ENCODE data around the gene LARGE1. TPM values are rescaled to one million over a fixed set of nuclear protein-coding genes. Genes with fewer than 3 reads are reported as not detected.

Gene LARGE1
- total and polyA plus RNA-seq, 9 of the 15 experiments (the other 6 are each of a cell fraction or from before 2014, with no cell fraction given) = 0.01 to 0.66 (median 0.14) TPM; not detected in 2

DNA sequence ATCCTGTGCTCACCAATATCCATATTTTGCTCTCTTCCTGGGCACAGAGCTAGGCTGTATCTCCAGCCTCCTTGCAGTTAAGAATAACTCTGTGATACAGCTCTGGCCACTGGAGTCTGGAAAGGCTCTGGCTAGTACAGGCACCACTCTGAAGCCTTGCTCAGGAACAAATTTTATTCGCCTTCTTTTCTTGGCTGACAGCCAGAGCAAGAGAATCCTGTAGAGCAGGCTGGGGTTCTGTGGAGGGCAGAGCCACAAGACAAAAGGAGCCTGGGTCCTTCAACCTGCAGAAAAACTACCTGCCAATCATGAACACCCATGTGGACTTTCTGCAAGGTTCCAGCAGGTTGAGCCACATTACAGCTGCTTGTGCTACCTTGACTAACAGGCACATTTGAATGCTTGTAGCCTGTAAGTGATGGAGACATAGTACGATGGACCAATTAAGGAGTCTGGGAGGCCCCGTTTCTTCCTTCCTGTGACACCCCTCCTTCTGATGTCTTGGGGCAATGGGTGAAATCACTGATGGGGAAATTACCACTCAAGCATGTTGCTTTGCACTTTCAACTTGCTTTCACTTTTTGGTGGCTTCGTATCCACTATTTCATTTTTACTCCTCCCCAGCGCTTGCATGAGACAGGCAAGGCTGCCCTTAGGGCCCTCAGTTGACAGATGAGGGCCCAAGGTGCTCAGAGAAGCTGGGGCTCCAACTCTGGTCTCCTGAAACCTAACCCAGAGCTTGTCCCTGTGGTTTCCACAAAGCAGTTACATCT, 594.9 kb downstream of the LARGE1 start (continued):
- TF ChIP-seq, protein P1, sequence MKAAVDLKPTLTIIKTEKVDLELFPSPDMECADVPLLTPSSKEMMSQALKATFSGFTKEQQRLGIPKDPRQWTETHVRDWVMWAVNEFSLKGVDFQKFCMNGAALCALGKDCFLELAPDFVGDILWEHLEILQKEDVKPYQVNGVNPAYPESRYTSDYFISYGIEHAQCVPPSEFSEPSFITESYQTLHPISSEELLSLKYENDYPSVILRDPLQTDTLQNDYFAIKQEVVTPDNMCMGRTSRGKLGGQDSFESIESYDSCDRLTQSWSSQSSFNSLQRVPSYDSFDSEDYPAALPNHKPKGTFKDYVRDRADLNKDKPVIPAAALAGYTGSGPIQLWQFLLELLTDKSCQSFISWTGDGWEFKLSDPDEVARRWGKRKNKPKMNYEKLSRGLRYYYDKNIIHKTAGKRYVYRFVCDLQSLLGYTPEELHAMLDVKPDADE (conservative IDR thresholded peaks at IDR 0.05; ENCODE audit: control insufficient read depth, low read depth, low read length) = no peak

GRCh38 chr22:33324228-33324627, 596.0 kb downstream of the LARGE1 start:
- no peaks in the 10 kb centered on the region for H3K9me1 ChIP-seq (ENCODE audit: control insufficient read depth, insufficient read depth, low read length)
- no peak overlapping the region for H3K27ac ChIP-seq (ENCODE audit: extremely low read depth, low read depth, low read length)
- in situ Hi-C loops (cut with MboI) = no loop called here
- no peak for ATAC-seq
- no peaks in the 10 kb centered on the region for H3K79me2 ChIP-seq (ENCODE audit: control insufficient read depth, insufficient read depth, low read length)
- intact Hi-C loops (cut with micrococcal nuclease) = no loop called here
- no peaks in the 10 kb centered on the region for H3K9me3 ChIP-seq (replicated peaks; ENCODE audit: control insufficient read depth, insufficient read depth, low read depth, low read length)
- H3K27me3 ChIP-seq (ENCODE audit: control insufficient read depth in 2 of 2, insufficient read depth in 2 of 2, low read length in 2 of 2) = no peaks in the 10 kb centered on the region
- H3K9ac ChIP-seq (ENCODE audit: insufficient read depth in 1 of 2, low read depth in 2 of 2, low read length in 2 of 2) = no peak overlapping the region
- BruUV-seq (replicated peaks) = no TSS peak
- ChIA-PET POLR2A (no interaction called here), CTCF (ENCODE audit: low intra/inter-chr PET ratio) (no interaction called here)
- FAIRE-seq = no peak
- no peaks in the 10 kb centered on the region for H3K4me1 ChIP-seq (replicated peaks in 1 of 2; ENCODE audit: control insufficient read depth in 2 of 2, insufficient read depth in 2 of 2, low read length in 2 of 2)
- no peak overlapping the region for H2AFZ ChIP-seq (ENCODE audit: low read depth, low read length)
- no peak overlapping the region for H3K4me2 ChIP-seq (ENCODE audit: insufficient read depth, low read length)
- H3K4me3 ChIP-seq = no peak overlapping the region
- no peak for DNase-seq (ENCODE audit: extremely low read depth in 1 of 4, low spot score in 3 of 4)
- 0% methylated on average over 2 of the region's 2 CpGs for WGBS (ENCODE audit: insufficient coverage, low coverage, missing lambda C conversion rate)
- H4K20me1 ChIP-seq (replicated peaks; ENCODE audit: control insufficient read depth, insufficient read depth, low read length) = no peaks in the 10 kb centered on the region
- no peaks in the 10 kb centered on the region for H3K36me3 ChIP-seq (ENCODE audit: control insufficient read depth, insufficient read depth, low read length)
- TF ChIP-seq SAP30 (IDR thresholded peaks at IDR 0.05; ENCODE audit: borderline replicate concordance, insufficient read depth, low read depth, low read length, poor library complexity, severe bottlenecking) (no peak), CBFA2T2 (conservative IDR thresholded peaks at IDR 0.05) (no peak), FOXJ3 (CRISPR knock-in tag; IDR thresholded peaks at IDR 0.05) (no peak), SMARCC2 (IDR thresholded peaks at IDR 0.05; ENCODE audit: low read depth) (no peak), NFXL1 (CRISPR knock-in tag; IDR thresholded peaks at IDR 0.05) (no peak)
- TF ChIP-seq, protein P2, sequence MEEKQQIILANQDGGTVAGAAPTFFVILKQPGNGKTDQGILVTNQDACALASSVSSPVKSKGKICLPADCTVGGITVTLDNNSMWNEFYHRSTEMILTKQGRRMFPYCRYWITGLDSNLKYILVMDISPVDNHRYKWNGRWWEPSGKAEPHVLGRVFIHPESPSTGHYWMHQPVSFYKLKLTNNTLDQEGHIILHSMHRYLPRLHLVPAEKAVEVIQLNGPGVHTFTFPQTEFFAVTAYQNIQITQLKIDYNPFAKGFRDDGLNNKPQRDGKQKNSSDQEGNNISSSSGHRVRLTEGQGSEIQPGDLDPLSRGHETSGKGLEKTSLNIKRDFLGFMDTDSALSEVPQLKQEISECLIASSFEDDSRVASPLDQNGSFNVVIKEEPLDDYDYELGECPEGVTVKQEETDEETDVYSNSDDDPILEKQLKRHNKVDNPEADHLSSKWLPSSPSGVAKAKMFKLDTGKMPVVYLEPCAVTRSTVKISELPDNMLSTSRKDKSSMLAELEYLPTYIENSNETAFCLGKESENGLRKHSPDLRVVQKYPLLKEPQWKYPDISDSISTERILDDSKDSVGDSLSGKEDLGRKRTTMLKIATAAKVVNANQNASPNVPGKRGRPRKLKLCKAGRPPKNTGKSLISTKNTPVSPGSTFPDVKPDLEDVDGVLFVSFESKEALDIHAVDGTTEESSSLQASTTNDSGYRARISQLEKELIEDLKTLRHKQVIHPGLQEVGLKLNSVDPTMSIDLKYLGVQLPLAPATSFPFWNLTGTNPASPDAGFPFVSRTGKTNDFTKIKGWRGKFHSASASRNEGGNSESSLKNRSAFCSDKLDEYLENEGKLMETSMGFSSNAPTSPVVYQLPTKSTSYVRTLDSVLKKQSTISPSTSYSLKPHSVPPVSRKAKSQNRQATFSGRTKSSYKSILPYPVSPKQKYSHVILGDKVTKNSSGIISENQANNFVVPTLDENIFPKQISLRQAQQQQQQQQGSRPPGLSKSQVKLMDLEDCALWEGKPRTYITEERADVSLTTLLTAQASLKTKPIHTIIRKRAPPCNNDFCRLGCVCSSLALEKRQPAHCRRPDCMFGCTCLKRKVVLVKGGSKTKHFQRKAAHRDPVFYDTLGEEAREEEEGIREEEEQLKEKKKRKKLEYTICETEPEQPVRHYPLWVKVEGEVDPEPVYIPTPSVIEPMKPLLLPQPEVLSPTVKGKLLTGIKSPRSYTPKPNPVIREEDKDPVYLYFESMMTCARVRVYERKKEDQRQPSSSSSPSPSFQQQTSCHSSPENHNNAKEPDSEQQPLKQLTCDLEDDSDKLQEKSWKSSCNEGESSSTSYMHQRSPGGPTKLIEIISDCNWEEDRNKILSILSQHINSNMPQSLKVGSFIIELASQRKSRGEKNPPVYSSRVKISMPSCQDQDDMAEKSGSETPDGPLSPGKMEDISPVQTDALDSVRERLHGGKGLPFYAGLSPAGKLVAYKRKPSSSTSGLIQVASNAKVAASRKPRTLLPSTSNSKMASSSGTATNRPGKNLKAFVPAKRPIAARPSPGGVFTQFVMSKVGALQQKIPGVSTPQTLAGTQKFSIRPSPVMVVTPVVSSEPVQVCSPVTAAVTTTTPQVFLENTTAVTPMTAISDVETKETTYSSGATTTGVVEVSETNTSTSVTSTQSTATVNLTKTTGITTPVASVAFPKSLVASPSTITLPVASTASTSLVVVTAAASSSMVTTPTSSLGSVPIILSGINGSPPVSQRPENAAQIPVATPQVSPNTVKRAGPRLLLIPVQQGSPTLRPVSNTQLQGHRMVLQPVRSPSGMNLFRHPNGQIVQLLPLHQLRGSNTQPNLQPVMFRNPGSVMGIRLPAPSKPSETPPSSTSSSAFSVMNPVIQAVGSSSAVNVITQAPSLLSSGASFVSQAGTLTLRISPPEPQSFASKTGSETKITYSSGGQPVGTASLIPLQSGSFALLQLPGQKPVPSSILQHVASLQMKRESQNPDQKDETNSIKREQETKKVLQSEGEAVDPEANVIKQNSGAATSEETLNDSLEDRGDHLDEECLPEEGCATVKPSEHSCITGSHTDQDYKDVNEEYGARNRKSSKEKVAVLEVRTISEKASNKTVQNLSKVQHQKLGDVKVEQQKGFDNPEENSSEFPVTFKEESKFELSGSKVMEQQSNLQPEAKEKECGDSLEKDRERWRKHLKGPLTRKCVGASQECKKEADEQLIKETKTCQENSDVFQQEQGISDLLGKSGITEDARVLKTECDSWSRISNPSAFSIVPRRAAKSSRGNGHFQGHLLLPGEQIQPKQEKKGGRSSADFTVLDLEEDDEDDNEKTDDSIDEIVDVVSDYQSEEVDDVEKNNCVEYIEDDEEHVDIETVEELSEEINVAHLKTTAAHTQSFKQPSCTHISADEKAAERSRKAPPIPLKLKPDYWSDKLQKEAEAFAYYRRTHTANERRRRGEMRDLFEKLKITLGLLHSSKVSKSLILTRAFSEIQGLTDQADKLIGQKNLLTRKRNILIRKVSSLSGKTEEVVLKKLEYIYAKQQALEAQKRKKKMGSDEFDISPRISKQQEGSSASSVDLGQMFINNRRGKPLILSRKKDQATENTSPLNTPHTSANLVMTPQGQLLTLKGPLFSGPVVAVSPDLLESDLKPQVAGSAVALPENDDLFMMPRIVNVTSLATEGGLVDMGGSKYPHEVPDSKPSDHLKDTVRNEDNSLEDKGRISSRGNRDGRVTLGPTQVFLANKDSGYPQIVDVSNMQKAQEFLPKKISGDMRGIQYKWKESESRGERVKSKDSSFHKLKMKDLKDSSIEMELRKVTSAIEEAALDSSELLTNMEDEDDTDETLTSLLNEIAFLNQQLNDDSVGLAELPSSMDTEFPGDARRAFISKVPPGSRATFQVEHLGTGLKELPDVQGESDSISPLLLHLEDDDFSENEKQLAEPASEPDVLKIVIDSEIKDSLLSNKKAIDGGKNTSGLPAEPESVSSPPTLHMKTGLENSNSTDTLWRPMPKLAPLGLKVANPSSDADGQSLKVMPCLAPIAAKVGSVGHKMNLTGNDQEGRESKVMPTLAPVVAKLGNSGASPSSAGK (IDR thresholded peaks at IDR 0.05) = no peak

Data from K562 (cell line).